IgD-negative memory B cell (primary cell): ENCODE data around the gene BCL2. TPM values are rescaled to one million over a fixed set of nuclear protein-coding genes. Genes with fewer than 3 reads are reported as not detected.

Experiments
- H3K27ac Mint-ChIP-seq, 3 donors: one replicate each; pipeline ENCODE4 v1.8.0; 2020 to 2022; ENCODE audit warnings: mild to moderate bottlenecking in 3 of 3, mixed read lengths in 3 of 3, moderate library complexity in 1 of 3
- H3K27me3 Mint-ChIP-seq: one replicate; pipeline ENCODE4 v1.8.0; 2021; ENCODE audit warnings: mixed read lengths
- H3K36me3 Mint-ChIP-seq: one replicate; pipeline ENCODE4 v1.8.0; 2020; ENCODE audit warnings: mild to moderate bottlenecking, mixed read lengths
- H3K4me1 Mint-ChIP-seq, 3 donors: one replicate each; pipeline ENCODE4 v1.8.0; 2020 to 2022; ENCODE audit warnings: mixed read lengths in 3 of 3, mild to moderate bottlenecking in 1 of 3
- H3K4me3 Mint-ChIP-seq, 4 donors: one replicate each; pipeline ENCODE4 v1.8.0; 2020 to 2022; ENCODE audit warnings: mild to moderate bottlenecking in 4 of 4, mixed read lengths in 4 of 4, moderate library complexity in 3 of 4
- H3K9me3 Mint-ChIP-seq, 3 donors: one replicate each; pipeline ENCODE4 v1.8.0; 2020 to 2021; ENCODE audit warnings: mixed read lengths in 3 of 3, mild to moderate bottlenecking in 1 of 3
- polyA plus RNA-seq: library from polyadenylated mRNA; unstranded; fragments of 300-500 nt; fragmentation: Illumina TruSeq; gene quantifications from one replicate; pipeline ENCODE4 v1.2.3, GENCODE V29; 2021

The BCL2 gene
- polyA plus RNA-seq, 1 donor from 2014 or later = 36.2 TPM

GRCh38 chr18:63317982-63318888, 1.3 kb downstream of the BCL2 start:
- Mint-ChIP-seq H3K27ac (peak overlapping the region; percentile 70 to 97 (median 70)), H3K27me3 (no peaks in the 10 kb centered on the region), H3K4me3 (peak overlapping the region; percentile 89 to 100 (median 99)), H3K36me3 (no peaks in the 10 kb centered on the region), H3K9me3 (no peaks in the 10 kb centered on the region), H3K4me1 (peaks cover 37 to 47% (median 47%) of the 10 kb centered on the region in 3 donors)

DNA sequence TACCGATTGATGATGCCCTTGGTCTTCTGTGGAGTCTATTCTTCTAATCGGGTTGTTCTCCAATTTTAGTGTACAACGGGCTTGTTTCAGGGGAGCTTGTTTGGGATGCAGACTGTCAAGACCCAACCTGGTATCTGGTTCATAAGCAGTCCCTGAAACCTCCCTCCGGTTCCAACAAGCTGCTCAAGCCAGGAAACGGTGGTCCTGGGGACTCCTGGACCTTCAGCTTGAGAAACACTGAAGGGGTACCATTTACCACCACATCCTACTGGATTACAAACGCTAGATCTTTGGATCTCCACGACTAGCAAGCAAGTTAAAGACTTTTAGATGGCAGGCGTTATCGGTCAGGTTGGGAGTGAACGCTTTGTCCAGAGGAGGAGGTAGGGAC, 2.0 kb downstream of the BCL2 start:
- peaks cover 31 to 48% (median 44%) of the 10 kb centered on the region in 3 donors for H3K4me1 Mint-ChIP-seq
- no peaks in the 10 kb centered on the region for H3K36me3 Mint-ChIP-seq
- peak overlapping the region; percentile 70 to 97 (median 70) for H3K27ac Mint-ChIP-seq

DNA sequence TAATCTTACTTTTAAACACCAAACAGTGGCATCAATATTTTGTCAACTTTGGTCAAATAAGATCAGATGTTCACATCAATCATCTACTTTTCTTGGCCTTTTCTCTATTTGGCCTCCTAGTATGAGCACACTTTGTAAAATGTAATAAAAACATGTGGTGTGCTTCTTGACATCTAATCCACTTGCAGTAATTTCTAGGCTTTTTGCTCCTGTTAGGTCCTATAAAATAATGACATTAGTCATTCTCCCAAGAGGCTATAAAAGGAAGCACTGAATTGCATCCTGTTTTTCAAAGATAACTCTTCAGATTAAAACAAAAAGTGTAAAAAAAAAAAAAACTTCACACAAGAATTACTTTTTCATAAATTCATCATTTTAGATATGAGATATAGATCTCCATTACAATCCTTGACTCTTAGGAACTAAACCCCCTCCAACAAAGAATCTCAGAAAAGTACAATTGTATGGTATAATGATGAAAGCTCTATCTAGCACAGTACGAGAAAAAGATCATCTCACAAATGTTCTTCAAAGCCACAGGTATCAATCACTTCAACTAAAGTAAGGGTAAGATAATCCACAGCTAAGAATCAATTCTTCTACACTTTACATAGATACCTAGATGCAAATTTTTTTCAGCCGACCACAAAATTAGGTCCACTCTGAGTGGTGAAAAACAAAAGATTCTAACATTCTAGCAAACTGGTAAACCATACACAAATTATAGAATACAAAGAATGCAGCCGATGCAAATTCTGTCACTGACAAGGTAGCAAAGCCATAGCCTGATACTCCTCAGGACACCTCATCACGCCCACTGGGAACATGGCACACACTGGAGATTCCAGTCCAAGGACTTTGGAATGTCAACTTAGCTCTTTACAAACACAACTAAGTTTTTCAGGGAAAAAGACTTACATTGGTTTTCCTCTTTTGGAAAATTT, 2.7 kb downstream of the BCL2 start:
- no peaks in the 10 kb centered on the region for H3K36me3 Mint-ChIP-seq
- peak overlapping the region; percentile 70 to 97 (median 70) for H3K27ac Mint-ChIP-seq
- peaks cover 29 to 50% (median 41%) of the 10 kb centered on the region in 3 donors for H3K4me1 Mint-ChIP-seq
- no peaks in the 10 kb centered on the region for H3K9me3 Mint-ChIP-seq
- H3K27me3 Mint-ChIP-seq = no peaks in the 10 kb centered on the region
- H3K4me3 Mint-ChIP-seq = peak overlapping the region; percentile 89 to 100 (median 98)

More for the DNA sequence above, 2.0 kb downstream of the BCL2 start:
- no peaks in the 10 kb centered on the region for H3K27me3 Mint-ChIP-seq
- peak overlapping the region; percentile 89 to 100 (median 98) for H3K4me3 Mint-ChIP-seq
- no peaks in the 10 kb centered on the region for H3K9me3 Mint-ChIP-seq

GRCh38 chr18:63315876-63316275, 3.7 kb downstream of the BCL2 start:
- H3K27me3 Mint-ChIP-seq = no peaks in the 10 kb centered on the region
- peaks cover 35 to 55% (median 43%) of the 10 kb centered on the region in 3 donors for H3K4me1 Mint-ChIP-seq
- peak overlapping the region; percentile 89 to 100 (median 98) for H3K4me3 Mint-ChIP-seq
- H3K36me3 Mint-ChIP-seq = no peaks in the 10 kb centered on the region
- peak overlapping the region in 2 of 3 donors; percentile 7 to 95 for H3K27ac Mint-ChIP-seq
- H3K9me3 Mint-ChIP-seq = no peaks in the 10 kb centered on the region

- H3K36me3 Mint-ChIP-seq = no peaks in the 10 kb centered on the region
- no peaks in the 10 kb centered on the region for H3K27me3 Mint-ChIP-seq
- H3K4me1 Mint-ChIP-seq = peaks cover 40 to 58% (median 48%) of the 10 kb centered on the region in 3 donors
- peak overlapping the region; percentile 73 to 95 (median 93) for H3K27ac Mint-ChIP-seq
- H3K4me3 Mint-ChIP-seq = peak overlapping the region; percentile 89 to 100 (median 98)
- no peaks in the 10 kb centered on the region for H3K9me3 Mint-ChIP-seq
Observed at GRCh38 chr18:63315131-63315662, 4.4 kb downstream of the BCL2 start.

GRCh38 chr18:63314062-63314790, 5.3 kb downstream of the BCL2 start:
- Mint-ChIP-seq H3K4me3 (peak overlapping the region; percentile 89 to 100 (median 98)), H3K27ac (peak overlapping the region; percentile 73 to 96 (median 93)), H3K27me3 (no peaks in the 10 kb centered on the region), H3K4me1 (peaks cover 45 to 65% (median 53%) of the 10 kb centered on the region in 3 donors), H3K9me3 (no peaks in the 10 kb centered on the region), H3K36me3 (no peaks in the 10 kb centered on the region)

DNA sequence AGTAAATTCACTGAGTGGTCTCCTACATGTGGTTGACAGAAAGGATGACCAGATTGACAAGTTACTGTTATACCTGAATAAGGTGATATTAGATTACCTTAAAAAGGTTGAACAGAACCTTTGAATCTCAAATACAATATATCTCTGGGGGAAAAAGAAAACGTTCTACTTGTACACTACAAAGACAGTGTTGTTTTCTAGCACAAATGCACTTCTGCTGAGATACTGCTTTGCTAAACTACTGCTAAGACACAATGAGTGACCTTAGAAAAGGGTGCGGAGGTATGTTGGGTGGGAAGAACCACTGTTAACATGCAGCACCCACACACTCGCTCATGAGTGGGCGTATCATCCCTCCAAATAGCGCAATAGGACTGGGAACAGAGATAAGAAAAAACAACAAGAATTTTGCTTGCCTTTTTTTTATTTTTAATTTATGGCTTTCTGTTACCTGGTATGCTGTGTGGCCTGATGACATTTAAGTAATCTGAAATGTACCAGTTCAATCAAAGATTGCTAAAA, 6.1 kb downstream of the BCL2 start:
- Mint-ChIP-seq H3K4me1 (peaks cover 50 to 64% (median 60%) of the 10 kb centered on the region in 3 donors), H3K9me3 (no peaks in the 10 kb centered on the region), H3K27me3 (no peaks in the 10 kb centered on the region), H3K36me3 (no peaks in the 10 kb centered on the region), H3K27ac (peak overlapping the region; percentile 60 to 96 (median 93)), H3K4me3 (peak overlapping the region; percentile 87 to 99 (median 93))

GRCh38 chr18:63312737-63313395, 6.7 kb downstream of the BCL2 start:
- Mint-ChIP-seq H3K9me3 (no peaks in the 10 kb centered on the region), H3K27ac (peak overlapping the region; percentile 60 to 96 (median 93)), H3K27me3 (no peaks in the 10 kb centered on the region), H3K4me3 (peak overlapping the region; percentile 87 to 99 (median 93)), H3K4me1 (peaks cover 52 to 69% (median 65%) of the 10 kb centered on the region in 3 donors), H3K36me3 (no peaks in the 10 kb centered on the region)

- H3K4me3 Mint-ChIP-seq = peak overlapping the region; percentile 87 to 99 (median 93)
- H3K36me3 Mint-ChIP-seq = no peaks in the 10 kb centered on the region
- no peaks in the 10 kb centered on the region for H3K27me3 Mint-ChIP-seq
- peak overlapping the region; percentile 60 to 96 (median 93) for H3K27ac Mint-ChIP-seq
- no peaks in the 10 kb centered on the region for H3K9me3 Mint-ChIP-seq
- peaks cover 55 to 73% (median 73%) of the 10 kb centered on the region in 3 donors for H3K4me1 Mint-ChIP-seq
Observed at GRCh38 chr18:63312019-63312409, 7.6 kb downstream of the BCL2 start.

DNA sequence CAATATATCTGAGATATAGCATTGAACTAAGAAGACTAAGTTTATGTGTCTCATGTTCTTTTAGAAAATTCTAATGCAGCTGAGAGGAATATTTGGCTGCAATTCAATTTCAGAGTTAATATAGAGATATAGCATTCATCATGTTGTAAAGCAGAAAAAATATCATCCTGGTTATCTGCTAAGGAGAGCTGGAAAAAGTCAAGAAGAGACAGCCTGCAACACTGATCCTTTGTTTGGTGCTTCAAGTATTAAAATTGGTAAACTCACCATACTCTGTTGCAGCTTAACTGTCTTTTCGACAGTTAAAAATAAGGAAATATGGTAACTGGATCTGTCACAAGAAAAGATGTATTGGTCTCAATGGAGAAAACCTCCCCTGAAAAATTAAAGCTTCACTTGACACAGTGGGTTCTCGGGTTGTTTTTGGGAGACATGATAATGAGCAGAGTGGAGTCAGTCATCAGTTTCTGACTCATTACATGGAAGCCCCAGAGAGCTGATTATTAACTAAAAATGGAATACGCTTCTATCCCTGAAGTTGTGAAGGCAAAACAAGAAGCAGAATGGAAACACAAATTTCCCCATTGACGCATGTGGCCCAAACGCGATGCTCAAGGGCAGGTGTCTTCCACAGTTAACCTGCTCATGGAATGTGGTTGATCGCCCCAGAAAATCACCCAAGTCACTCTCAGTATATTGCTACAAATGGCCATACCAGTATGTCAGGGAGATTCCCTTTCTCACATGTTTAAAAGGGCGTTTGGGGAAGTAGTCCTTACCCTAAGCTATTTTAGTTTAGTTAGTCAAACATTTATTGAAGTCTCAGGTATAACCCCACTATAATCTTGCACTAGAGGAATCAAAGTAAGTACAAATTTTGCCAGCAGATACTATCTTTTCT, 8.2 kb downstream of the BCL2 start:
- Mint-ChIP-seq H3K27me3 (no peaks in the 10 kb centered on the region), H3K4me3 (peak overlapping the region; percentile 87 to 99 (median 93)), H3K9me3 (no peaks in the 10 kb centered on the region), H3K4me1 (peaks cover 58 to 77% (median 76%) of the 10 kb centered on the region in 3 donors), H3K27ac (peak overlapping the region; percentile 60 to 96 (median 93)), H3K36me3 (peaks cover 3% of the 10 kb centered on the region)

DNA sequence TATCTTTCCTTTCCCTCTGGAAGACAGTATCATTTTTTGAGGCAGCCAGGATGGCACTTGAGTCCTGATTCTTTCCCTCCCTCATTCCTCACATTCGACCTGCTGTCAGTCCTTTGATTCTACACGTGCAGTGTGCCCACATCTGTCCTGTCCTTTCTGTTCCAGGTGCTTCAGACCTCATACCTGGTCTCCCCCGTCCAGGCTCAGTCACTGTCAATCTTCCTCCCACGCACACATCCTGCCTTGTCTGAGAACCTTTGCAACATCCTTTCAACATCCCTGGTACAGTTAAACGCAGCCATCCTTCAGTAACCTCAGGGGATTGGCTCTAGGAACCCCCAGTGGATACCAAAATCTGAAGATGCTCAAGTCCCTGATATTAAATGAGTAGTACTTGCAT, 10.1 kb downstream of the BCL2 start:
- Mint-ChIP-seq H3K27me3 (no peaks in the 10 kb centered on the region), H3K36me3 (peaks cover 3% of the 10 kb centered on the region)

GRCh38 chr18:63307551-63308200, 11.9 kb downstream of the BCL2 start:
- H3K4me1 Mint-ChIP-seq = peaks cover 59 to 78% (median 74%) of the 10 kb centered on the region in 3 donors
- H3K27ac Mint-ChIP-seq = peak overlapping the region in 2 of 3 donors; percentile 73 to 95
- peaks cover 5% of the 10 kb centered on the region for H3K36me3 Mint-ChIP-seq
- H3K27me3 Mint-ChIP-seq = no peaks in the 10 kb centered on the region
- peak overlapping the region in 3 of 4 donors; percentile 36 to 81 (median 55) for H3K4me3 Mint-ChIP-seq
- H3K9me3 Mint-ChIP-seq = no peaks in the 10 kb centered on the region

More for the DNA sequence above, 10.1 kb downstream of the BCL2 start:
- peak overlapping the region; percentile 0 to 80 (median 64) for H3K27ac Mint-ChIP-seq
- peak overlapping the region; percentile 27 to 63 (median 42) for H3K4me3 Mint-ChIP-seq
- peaks cover 55 to 79% (median 75%) of the 10 kb centered on the region in 3 donors for H3K4me1 Mint-ChIP-seq
- H3K9me3 Mint-ChIP-seq = no peaks in the 10 kb centered on the region
